Measurements from ENCODE around the gene CRELD1. TPM values are rescaled to one million over a fixed set of nuclear protein-coding genes. Genes with fewer than 3 reads are reported as not detected.
A peak's percentile ranks its signal among the peaks of the same experiment; 100 is the strongest.

The CRELD1 gene
- total and polyA plus RNA-seq, 9 of the 15 experiments (the other 6 are each of a cell fraction or from before 2014, with no cell fraction given) = 3.3 to 25.8 (median 16.5) TPM

- TF ChIP-seq GTF2F1 (IDR thresholded peaks at IDR 0.05; ENCODE audit: low read depth, low read length) (no peak), AFF4 (CRISPR knock-in tag; IDR thresholded peaks at IDR 0.05) (no peak), ARID2 (IDR thresholded peaks at IDR 0.05) (no peak), ZNF121 (CRISPR knock-in tag; conservative IDR thresholded peaks at IDR 0.05) (no peak), MAFK (IDR thresholded peaks at IDR 0.05; ENCODE audit: low read length) (peak; percentile 57; the same call in 1 of the 2 replicates), NEUROD1 (IDR thresholded peaks at IDR 0.05; ENCODE audit: borderline replicate concordance, low read depth, low read length, partially characterized antibody) (no peak), ZNF551 (CRISPR knock-in tag; IDR thresholded peaks at IDR 0.05) (no peak), PHF21A (IDR thresholded peaks at IDR 0.05; ENCODE audit: borderline replicate concordance, low read depth) (no peak), KDM2B (CRISPR knock-in tag; IDR thresholded peaks at IDR 0.05) (no peak), E2F1 (CRISPR knock-in tag; IDR thresholded peaks at IDR 0.05) (no peak), BCLAF1 (IDR thresholded peaks at IDR 0.05; ENCODE audit: borderline replicate concordance in 1 of 2, control insufficient read depth in 1 of 2, low read depth in 2 of 2, low read length in 1 of 2) (no peak), CAMTA2 (CRISPR knock-in tag; conservative IDR thresholded peaks at IDR 0.05) (no peak), TCF15 (CRISPR knock-in tag; IDR thresholded peaks at IDR 0.05) (no peak), HMG20B (CRISPR knock-in tag; IDR thresholded peaks at IDR 0.05) (no peak), ZC3H8 (IDR thresholded peaks at IDR 0.05) (no peak), MNT (conservative IDR thresholded peaks at IDR 0.05) (peak; percentile 29 to 55; a peak in 2 of 4 replicates), SMAD4 (CRISPR knock-in tag; conservative IDR thresholded peaks at IDR 0.05) (peak; percentile 70; the same call in 1 of the 2 replicates), ZNF263 (CRISPR knock-in tag; IDR thresholded peaks at IDR 0.05; ENCODE audit: borderline replicate concordance) (peak; percentile 99)
These were observed 49.0 kb upstream of the CRELD1 start (continued) for GRCh38 chr3:9884555-9885165.
